Upper lobe of left lung (tissue), 4 donors: ENCODE data around the gene KLHL11.

Experiments used
- EP300 ChIP-seq, 4 donors: sonication (generic); formaldehyde crosslinking; IDR thresholded peaks; one replicate each; pipeline ENCODE4 v1.5.1; 2017; ENCODE audit warnings: antibody characterized with exemption in 4 of 4, control low read depth in 2 of 4
- POLR2A ChIP-seq, 4 donors: fragments of 450-650 bp; IDR thresholded peaks; one replicate each; pipeline ENCODE4 v1.5.1; 2016 to 2017; ENCODE audit warnings: antibody characterized with exemption in 4 of 4, mild to moderate bottlenecking in 2 of 4
- POLR2AphosphoS5 ChIP-seq, 2 donors: sonication (generic); formaldehyde crosslinking; IDR thresholded peaks; one replicate each; pipeline ENCODE4 v1.5.1; 2017; ENCODE audit warnings: antibody characterized with exemption in 2 of 2
- TF ChIP-seq, protein P1 (sequence below), 6 experiments: fragments of 450-650 bp in 4 of 6; fragments of 200-600 bp in 2 of 6; sonication (generic) in 2 of 6; IDR thresholded peaks; one replicate each; pipeline ENCODE4 v1.5.1; 2016 to 2019; ENCODE audit warnings: antibody characterized with exemption in 6 of 6

DNA sequence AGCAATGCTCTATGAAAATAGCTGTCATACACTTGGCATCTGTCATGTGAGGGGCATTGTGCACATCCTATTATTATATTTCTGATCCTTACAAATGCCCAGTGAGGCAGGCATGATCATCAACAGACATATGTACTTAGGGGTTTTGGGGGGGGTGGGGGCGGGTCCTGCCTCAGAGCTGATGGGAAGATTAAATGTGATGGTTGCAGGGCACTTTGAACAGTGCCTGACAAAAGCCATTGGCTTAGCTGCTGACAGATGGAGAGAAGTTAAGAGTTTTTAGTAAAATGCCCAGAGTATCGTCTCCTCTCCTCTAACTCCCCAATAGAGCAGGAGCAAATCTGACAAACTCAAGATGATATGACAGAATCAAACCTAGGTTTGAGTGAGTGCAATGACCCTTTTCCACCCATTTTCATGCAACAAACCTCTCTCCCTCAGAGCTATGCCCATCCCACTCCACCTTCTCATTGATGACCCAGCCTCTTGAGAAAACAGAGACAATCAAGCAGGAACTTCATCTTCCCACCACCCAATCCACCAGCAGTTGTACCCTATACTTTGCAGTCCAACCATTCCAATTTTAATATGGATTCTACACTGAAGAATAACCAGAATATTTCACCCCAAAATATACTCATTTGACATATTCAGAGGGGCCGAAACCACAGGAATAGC, 4.8 kb downstream of the KLHL11 start:
- TF ChIP-seq EP300 (IDR thresholded peaks at IDR 0.05) (no peak), POLR2A (IDR thresholded peaks at IDR 0.05) (no peak), POLR2AphosphoS5 (IDR thresholded peaks at IDR 0.05) (no peak)
- TF ChIP-seq, protein P1, sequence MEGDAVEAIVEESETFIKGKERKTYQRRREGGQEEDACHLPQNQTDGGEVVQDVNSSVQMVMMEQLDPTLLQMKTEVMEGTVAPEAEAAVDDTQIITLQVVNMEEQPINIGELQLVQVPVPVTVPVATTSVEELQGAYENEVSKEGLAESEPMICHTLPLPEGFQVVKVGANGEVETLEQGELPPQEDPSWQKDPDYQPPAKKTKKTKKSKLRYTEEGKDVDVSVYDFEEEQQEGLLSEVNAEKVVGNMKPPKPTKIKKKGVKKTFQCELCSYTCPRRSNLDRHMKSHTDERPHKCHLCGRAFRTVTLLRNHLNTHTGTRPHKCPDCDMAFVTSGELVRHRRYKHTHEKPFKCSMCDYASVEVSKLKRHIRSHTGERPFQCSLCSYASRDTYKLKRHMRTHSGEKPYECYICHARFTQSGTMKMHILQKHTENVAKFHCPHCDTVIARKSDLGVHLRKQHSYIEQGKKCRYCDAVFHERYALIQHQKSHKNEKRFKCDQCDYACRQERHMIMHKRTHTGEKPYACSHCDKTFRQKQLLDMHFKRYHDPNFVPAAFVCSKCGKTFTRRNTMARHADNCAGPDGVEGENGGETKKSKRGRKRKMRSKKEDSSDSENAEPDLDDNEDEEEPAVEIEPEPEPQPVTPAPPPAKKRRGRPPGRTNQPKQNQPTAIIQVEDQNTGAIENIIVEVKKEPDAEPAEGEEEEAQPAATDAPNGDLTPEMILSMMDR (IDR thresholded peaks at IDR 0.05) = no peak
